HG03196 (cell line): ENCODE measurements around the gene DLK1.

Experiments
- ATAC-seq: cut with Tn5 transposase; IDR thresholded peaks from one replicate; pipeline ENCODE4 v1.9.1; 2021; ENCODE audit not compliant: unreplicated experiment

The DLK1 gene

DNA sequence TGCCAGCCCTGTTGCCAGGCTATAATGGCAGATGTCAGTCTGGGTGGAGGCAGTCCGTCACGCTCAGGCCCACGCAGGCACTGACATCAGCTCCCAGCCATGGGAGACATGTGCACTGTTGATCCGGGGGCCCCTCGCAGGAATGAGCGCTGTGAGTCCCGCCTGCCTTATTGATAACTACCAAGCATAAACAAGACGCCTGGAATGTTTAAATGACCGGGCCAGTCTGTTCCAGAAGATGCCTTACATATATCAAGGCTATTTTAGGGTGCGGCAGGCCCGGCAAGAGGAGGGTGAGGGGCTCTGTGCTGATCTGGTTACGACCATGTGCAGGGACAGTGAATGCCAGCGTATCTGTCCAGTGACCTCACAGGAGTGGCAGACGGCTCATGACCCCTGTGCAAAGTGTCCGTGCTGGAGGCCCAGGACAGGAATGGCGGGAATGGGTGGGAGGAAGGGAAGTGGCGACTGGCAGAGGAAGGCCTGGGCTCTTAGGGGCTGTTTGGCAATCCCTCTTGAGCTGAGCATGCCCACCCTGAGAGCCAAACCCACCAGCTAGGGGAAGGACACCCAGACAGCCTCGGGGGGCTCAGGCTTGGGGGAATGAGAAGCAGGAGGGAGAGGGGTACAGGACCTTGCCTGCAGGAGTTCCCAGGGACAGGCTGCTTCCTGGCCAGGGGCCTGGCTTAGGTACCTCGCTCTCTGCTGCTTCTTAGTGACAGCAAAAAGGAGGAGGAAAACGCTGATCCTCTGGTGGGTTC is 49.3 kb downstream of the DLK1 start:
- ATAC-seq, result no peak

GRCh38 chr14:100776681-100777365 is 50.1 kb downstream of the DLK1 start:
- ATAC-seq, result no peak

- ATAC-seq, result no peak
Observed at GRCh38 chr14:100777366-100777817, 50.7 kb downstream of the DLK1 start.

DNA sequence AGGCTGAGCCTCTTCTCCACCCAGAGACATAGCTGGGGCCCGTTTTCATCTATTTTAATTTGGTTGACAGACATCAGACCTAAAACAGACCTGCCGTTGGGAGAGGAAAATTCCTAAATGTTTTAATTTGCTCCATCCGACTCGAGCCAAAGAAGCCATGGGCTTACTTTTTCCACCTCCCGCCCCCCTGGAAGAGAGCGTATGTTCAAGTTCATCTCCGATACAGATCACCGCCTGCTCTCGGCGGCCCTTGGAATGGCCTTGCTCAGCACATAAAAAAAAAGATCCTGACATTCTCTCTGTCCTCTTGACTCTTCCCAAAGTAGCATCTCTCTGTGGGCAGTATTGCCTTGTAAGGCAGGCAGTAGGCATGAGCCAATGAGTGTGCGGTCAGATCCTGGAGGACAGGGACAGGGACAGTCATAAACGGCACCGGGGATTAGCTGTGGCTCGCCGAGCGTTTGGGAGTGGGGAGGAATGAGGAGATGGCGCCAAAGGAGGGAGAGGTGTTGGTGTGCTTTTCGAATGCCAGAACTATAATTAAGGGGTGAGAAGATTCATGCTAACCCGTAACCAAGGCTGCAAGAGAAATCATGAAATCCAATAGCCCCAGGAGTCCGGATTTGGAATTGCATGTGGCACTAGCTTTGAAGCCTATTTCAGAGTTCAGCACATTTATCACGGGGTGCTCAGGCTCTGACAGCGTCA is 51.3 kb downstream of the DLK1 start:
- no peak for ATAC-seq

- ATAC-seq, result no peak
Observed at GRCh38 chr14:100778526-100778882, 51.8 kb downstream of the DLK1 start.

- no peak for ATAC-seq
Observed at GRCh38 chr14:100778951-100779690, 52.4 kb downstream of the DLK1 start.

DNA sequence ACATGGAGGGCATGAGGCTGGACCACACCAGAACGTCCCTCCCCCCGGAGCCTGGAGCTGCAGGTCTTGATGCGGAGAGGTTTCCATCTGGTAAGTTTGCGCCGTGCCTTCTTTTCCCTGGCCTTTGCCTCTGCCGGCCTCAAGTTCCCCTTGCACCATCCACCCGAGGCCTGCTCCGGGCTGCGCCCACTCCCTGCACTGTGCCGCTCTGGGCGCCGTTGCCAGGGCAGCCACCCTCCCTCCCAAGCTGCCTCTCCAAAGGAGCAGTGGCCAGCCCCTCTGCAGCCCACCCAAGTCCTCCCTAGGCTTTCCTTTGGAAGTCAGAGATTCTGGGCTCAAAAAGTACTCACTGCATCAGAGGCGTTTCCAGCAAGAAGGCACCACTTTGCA is 53.0 kb downstream of the DLK1 start:
- no peak for ATAC-seq

GRCh38 chr14:100780246-100780645 is 53.6 kb downstream of the DLK1 start:
- ATAC-seq, result no peak

GRCh38 chr14:100780646-100781355 is 54.1 kb downstream of the DLK1 start:
- no peak for ATAC-seq

GRCh38 chr14:100781952-100782351 is 55.3 kb downstream of the DLK1 start:
- ATAC-seq, result no peak

DNA sequence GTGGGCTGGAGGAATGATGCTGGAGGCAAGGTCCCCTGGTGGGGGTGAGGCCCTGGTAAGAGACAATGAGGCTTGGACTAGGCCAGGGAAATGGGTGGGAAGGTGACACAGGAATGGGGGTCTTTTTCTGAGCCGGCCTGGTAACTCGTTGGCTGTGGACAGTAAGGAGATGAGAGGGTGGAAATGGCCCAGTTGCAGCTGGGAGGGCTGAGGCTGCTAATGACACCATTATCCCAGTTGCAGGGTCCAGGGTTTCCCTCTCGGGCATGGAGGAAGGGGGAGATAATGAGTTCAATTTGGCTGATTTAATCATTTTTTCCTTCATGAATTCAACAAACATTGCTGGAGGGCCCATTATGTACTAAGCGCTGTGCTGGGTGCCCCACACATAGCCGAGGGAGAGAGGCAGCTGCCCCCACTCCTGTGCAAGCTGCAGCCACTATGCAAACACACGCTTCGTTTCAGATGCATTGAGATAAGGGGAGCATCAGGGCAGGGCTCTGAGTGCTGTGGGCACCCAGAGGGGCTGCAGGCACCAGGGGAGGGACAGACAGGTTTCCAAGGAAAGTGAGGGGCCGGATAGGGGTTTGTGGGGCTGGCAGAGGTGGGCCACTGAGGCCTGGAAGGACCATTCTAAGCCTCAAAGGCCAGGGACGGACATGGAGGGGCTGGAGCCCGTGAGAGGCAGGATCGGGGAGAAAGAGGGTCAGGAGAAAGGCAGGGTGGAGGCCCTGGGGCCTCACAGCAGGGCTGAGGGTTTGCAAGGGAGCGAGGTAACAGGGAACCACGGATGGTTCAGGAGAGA is 56.0 kb downstream of the DLK1 start:
- no peak for ATAC-seq

- ATAC-seq, result no peak
Observed at GRCh38 chr14:100783630-100784370, 57.1 kb downstream of the DLK1 start.

GRCh38 chr14:100784523-100785337 is 58.0 kb downstream of the DLK1 start:
- ATAC-seq, result no peak

GRCh38 chr14:100785338-100785615 is 58.6 kb downstream of the DLK1 start:
- no peak for ATAC-seq

- ATAC-seq, result no peak
Observed at GRCh38 chr14:100785626-100786025, 58.9 kb downstream of the DLK1 start.

DNA sequence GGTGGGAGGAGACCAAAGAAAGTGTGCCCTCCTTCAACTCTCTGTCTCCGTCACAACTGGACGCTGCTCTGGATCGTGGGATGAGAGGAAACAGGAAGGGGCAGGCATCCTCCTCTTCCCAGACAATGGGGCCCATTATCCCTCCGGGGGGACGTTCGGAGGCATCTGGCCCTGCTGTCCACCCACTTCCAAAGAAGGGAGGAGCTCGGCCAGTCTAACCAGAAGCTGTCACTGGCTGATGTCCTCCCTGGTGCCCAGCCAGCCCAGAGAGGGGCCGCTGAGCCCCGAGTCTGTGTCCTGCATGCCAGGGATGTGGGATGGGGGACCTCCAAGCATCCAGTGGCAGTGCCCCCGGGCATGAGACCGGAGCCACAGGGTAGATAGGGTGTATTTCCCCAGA is 59.4 kb downstream of the DLK1 start:
- no peak for ATAC-seq

GRCh38 chr14:100786576-100787219 is 60.0 kb downstream of the DLK1 start:
- ATAC-seq, result no peak

- no peak for ATAC-seq
Observed at GRCh38 chr14:100787659-100788058, 61.0 kb downstream of the DLK1 start.
